HG02870 (cell line): ENCODE measurements around the gene UTP15.

Source experiments
- ATAC-seq: cut with Tn5 transposase; IDR thresholded peaks from one replicate; pipeline ENCODE4 v1.9.1; 2021; ENCODE audit warnings: mild to moderate bottlenecking, moderate library complexity; ENCODE audit not compliant: unreplicated experiment

The UTP15 gene

DNA sequence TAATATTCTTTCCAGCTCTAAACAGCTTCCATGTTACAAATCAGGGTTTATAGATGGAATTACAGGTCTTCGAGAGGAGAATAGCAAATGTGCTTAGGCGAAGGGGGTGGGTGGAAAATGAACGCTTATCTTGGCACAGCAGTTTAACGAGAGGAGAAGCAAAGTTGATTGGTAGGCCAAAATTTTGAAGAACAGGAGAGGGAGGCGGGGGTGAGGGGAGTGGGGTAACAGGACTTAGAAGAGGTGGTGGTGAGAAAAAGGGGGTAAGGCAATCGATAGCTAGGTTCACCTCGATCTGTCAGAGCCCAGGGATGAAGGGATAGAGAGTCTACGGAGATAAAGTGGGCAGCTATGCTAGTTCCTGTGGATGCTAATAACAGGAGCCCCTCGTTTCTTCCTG, 868 bp upstream of the UTP15 start:
- ATAC-seq = peak; percentile 3

DNA sequence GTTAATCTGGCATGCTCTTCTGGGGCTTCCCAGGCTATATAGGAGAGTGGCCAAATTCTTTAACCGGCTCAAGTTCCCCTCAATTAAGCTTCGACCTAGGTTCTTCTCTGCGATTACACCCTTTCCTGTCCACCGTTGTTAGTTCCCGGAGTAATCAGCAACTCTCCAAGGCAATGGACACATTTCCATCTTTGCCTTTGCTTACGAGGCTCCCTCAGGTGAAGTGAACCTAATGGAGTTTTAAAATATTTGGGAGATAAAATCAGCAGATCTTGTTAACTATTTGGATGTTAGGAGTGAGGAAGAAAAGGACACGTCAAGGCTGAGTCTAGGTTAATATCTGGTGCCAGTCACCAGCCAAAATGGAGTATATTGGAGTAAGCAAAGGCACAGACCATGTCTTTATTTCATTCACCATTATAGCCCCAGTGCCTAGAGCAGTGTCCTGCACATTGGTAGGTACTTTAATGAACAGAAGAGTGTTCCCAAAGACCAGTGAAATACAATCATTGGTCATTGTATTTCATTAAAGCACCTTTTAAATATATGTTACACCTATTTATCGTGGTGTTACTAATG, 515 bp downstream of the UTP15 start:
- ATAC-seq = no peak

DNA sequence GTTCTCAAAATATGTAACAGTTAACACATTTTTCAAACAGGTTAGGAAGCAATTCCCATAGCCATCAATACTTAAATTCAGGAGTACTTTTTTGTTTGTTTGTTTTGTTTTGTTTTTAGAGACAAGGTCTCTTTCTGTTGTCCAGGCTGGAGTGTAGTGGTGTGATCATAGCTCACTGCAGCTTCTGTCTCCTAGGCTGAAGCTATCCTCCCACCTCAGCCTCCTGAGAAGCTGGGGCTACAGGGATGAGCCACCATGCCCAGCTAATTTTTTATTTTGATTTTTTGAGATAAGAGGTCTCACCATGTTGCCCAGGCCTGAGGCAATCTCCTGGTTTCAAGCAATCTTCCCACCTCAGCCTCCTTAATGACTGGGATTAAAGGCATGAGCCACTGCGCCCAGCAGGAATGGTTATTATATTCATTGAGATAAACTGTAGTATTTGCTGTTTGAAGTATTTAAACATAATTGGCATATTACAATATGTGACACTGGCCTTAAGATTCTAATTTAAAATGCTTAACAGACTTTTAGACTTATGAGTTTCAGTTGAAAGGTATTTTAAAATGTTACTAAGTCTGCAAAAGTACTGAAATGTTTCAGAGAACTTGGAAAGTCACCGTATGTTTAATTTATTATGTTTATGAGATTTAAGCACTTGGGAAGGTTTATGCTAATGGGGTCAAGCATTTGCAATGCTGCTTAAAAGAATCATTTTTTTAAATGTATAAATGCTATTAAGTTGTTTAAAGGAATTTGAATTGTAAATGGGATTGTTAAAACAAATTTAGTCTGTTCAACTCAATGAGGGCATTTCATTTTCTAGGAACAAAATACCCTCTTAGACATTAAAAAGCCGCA, 17.0 kb downstream of the UTP15 start:
- no peak for ATAC-seq

GRCh38 chr5:73587923-73588322, 22.4 kb downstream of the UTP15 start:
- ATAC-seq = no peak

DNA sequence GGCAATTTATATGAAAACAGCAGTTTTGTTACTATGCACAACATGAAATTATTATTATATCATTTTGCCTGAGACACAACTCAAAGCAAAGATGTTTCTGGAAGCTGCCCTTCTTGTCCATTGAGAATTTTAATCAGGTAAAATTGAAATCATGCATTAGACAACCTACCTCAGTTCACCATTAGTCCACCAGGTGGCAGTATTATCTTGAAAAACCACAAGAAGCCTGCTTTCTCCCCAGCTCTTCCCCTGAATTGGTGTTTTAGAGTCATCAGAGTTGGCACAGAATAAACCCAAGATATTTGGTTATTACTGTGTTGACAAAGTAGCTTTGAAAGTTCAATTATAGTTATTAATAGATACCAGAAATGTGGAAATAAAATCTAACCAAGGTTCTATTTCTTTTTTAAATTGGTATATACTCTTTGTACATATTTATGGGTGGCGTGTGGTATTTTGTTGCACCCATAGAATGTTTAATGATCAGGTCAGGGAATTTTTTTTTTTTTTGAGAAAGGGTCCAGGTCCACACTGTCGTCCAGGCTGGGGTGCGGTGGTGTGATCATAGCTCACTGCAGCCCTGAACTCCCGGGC, 25.7 kb downstream of the UTP15 start:
- ATAC-seq = no peak

DNA sequence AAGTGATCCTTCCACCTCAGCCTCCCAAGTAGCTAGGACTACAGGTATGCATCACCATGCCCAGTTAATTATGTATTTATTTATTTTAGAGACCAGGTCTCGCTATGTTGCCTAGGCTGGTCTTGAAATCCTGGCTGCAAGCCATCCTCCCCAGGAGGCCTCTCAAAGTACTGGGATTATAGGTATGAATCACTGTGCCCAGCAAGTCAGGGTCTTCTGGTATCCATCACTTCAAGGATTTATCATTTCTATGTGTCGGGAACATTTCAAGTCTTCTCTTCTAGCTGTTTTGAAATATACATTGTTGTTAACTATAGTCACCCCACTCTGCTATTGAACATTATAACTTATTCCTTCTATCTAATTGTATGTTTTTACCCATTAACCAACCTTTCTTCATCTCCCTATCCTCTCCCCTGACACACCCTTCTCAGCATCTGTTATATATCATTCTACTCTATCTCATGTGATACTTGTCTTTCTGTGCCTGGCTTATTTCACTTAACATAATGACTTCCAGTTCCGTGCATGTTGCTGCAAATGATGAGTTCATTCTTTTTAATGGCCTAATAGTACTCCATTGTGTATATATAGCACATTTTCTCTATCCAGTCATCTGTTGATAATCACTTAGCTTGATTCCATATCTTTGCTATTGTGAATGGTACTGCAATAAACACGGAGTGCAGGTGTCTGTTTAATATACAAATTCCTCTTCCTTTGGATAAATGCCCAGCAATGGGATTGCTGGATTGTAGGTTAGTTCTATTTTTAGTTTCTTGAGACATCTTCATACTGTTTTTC, 26.4 kb downstream of the UTP15 start:
- no peak for ATAC-seq

- no peak for ATAC-seq
Observed at GRCh38 chr5:73592551-73592950, 27.0 kb downstream of the UTP15 start.

GRCh38 chr5:73596705-73597328, 31.3 kb downstream of the UTP15 start:
- no peak for ATAC-seq

- no peak for ATAC-seq
Observed at GRCh38 chr5:73599380-73599779, 33.8 kb downstream of the UTP15 start.

DNA sequence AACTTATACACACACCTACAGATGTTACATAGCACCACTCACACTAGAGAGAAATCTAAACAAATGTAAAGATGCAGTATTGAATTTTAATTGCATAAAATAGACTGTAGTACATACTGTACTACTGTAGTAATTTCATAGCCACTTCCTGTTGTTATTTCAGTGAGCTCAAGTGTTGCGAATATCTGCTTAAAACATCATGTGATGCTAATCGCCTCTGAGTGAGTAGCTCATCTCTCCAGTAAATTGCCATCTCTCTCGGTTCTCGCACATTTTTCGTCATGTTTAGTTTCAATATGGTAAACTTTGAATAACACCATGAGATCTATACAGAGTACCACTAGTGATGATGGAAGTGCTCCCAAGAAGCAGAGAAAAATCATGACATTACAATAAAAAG, 38.5 kb downstream of the UTP15 start:
- no peak for ATAC-seq

- ATAC-seq = no peak
Observed at GRCh38 chr5:73605223-73606087, 39.9 kb downstream of the UTP15 start.

DNA sequence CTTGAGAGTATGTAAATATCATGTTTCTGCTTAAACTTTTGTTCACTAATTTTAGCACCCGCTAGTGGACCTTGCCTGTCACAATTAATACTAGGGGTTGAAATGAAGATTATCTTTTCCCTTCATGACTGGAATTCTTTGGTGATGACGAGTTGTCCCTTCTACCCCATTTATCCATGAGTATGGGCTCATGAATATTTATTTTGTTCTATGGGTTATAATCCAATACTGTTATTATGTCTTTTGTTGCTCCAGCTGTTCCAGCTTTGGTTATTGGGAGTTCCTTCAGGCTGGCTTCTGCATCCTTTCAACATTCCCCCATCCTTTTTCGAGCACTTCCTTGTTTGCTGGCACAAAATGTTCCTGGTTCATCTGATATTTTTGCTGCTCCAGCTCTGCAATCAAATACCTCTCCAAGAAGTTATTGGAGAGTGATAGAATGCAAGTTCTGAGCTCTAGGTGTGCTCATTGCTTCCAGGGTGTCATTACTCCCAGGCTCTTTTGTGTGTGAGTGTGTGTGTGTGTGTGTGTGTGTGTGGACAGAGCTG, 40.7 kb downstream of the UTP15 start:
- no peak for ATAC-seq

GRCh38 chr5:73607228-73607627, 41.7 kb downstream of the UTP15 start:
- no peak for ATAC-seq

- ATAC-seq = no peak
Observed at GRCh38 chr5:73612799-73613198, 47.3 kb downstream of the UTP15 start.

GRCh38 chr5:73615085-73615484, 49.5 kb downstream of the UTP15 start:
- ATAC-seq = no peak

- ATAC-seq = no peak
Observed at GRCh38 chr5:73615947-73616346, 50.4 kb downstream of the UTP15 start.

DNA sequence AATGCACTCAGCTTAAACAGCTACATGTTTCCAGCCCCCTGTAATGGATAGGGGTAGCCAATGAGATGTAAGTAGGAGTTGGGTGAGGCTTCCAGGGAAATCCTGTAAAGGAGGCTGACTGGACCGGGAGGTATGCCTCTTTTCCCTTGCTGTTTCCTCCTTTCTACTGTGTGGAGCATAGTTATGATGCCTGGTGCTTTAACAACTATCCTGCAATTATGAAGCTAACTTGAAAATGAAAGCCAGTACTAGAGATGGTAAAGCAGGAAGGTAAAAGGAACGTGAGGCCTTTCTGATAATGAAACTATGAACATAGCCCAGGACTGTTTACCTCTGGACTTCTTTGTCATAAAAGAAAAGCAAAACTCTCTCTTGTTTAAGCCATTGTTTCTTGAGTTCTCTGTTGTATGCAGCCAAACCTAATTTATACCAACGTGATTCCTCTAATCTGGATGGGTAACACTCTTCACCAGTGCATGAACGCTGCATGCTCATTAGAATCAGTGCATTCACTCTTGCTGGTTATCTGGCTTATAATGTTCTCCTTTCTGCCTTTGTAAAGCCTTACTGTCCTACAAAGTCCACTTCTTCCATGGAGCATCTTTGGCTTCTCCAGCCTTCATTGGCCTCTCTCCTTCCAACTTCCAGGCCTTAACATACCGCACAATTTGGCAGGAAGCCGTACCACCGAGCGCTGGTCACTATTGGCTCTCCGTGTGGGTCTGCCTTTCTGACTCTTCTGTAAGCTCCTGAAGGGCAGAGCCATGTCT, 52.2 kb downstream of the UTP15 start:
- no peak for ATAC-seq

GRCh38 chr5:73619606-73620333, 54.2 kb downstream of the UTP15 start:
- ATAC-seq = no peak
